Activated naive CD4-positive, alpha-beta T cell treated with anti-CD3 and anti-CD28 coated beads, Interleukin-2, amount 50 U/mL, for 24 hours (primary cell): ENCODE results near the gene MINAR2.
A peak's percentile ranks its signal among the peaks of the same experiment; 100 is the strongest.

ENCODE experiments used
- H3K27ac Mint-ChIP-seq: one replicate; pipeline ENCODE4 v1.8.0; 2021; ENCODE audit warnings: mild to moderate bottlenecking, mixed read lengths
- H3K27me3 Mint-ChIP-seq: one replicate; pipeline ENCODE4 v1.8.0; 2021; ENCODE audit warnings: mixed read lengths
- H3K36me3 Mint-ChIP-seq: one replicate; pipeline ENCODE4 v1.8.0; 2021; ENCODE audit warnings: mixed read lengths
- H3K4me1 Mint-ChIP-seq: one replicate; pipeline ENCODE4 v1.8.0; 2021; ENCODE audit warnings: mixed read lengths
- H3K4me3 Mint-ChIP-seq: one replicate; pipeline ENCODE4 v1.8.0; 2021; ENCODE audit warnings: mild to moderate bottlenecking, mixed read lengths
- H3K9me3 Mint-ChIP-seq: one replicate; pipeline ENCODE4 v1.8.0; 2021; ENCODE audit warnings: mixed read lengths

Gene MINAR2, protein sequence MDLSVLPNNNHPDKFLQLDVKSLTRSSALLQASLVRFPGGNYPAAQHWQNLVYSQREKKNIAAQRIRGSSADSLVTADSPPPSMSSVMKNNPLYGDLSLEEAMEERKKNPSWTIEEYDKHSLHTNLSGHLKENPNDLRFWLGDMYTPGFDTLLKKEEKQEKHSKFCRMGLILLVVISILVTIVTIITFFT

DNA sequence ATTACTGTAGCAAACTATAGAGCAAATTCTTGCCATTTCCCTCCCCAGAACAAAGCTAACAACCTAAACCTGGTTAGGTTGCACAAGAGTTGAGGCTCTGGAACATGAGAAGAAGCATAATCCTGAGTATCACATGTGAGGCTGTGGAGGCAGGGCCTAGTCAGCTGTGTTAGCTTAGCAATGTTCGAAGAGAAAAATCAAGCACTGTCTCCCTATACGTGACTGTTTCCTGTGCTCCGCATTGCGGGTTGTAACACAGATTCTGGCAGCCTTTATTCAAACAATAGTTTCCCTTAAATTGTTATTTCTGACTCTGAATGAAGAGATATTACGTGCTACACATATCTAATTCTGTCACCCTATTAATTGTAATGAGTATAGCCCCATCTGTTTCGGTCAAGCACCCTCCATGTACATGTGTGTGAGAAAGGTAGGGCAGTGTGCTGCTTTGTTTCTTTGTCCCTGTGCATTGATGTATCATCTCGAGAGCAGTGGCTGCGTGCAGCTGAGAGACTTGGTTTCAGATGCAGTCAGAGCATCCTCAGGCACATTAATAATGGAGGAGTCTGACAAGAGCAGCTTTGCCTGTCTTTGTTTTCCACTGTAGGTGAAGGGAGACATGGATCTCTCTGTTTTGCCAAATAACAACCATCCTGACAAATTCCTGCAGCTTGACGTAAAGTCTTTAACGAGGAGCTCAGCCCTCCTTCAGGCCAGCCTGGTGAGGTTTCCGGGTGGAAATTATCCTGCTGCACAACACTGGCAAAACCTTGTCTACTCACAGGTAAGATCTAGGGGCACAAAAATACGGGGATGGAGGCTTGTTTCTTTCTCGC, at the start of gene MINAR2:
Gene MINAR2, plus strand, starts transcription at position 523 of the 836 bp plus-strand sequence. Its CDS starts 97 bp downstream, at position 620.
- Mint-ChIP-seq H3K4me3 (no peak within 1 kb of the TSS), H3K4me1 (no peaks in the 10 kb centered on the region), H3K36me3 (no peaks in the 10 kb centered on the region), H3K9me3 (no peaks in the 10 kb centered on the region), H3K27me3 (peaks cover 2% of the 10 kb centered on the region), H3K27ac (peak within 1 kb of the TSS; percentile 14)

DNA sequence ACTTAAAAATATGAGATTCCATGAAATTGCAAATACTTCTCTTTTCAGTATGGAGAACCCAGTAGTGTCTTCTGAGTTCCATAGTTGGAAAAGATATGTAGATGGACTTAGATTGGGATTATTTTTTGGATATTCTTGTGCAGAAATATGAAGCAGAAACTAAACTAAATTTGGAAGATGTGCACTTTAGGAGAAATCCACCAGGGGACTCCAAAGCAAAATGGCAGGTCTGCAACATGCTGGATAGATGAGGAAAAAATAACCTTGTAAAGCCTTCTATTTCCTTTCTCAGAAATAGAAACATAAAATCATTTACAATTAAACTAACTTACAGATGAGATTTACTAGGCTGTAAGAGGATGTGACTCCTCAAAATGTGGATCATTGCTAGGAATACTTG, 49.2 kb upstream of the MINAR2 start:
- H3K4me3 Mint-ChIP-seq: no peak overlapping the region
- no peaks in the 10 kb centered on the region for H3K4me1 Mint-ChIP-seq
- H3K27ac Mint-ChIP-seq: no peak overlapping the region
- no peaks in the 10 kb centered on the region for H3K36me3 Mint-ChIP-seq
- no peaks in the 10 kb centered on the region for H3K9me3 Mint-ChIP-seq
- no peaks in the 10 kb centered on the region for H3K27me3 Mint-ChIP-seq

DNA sequence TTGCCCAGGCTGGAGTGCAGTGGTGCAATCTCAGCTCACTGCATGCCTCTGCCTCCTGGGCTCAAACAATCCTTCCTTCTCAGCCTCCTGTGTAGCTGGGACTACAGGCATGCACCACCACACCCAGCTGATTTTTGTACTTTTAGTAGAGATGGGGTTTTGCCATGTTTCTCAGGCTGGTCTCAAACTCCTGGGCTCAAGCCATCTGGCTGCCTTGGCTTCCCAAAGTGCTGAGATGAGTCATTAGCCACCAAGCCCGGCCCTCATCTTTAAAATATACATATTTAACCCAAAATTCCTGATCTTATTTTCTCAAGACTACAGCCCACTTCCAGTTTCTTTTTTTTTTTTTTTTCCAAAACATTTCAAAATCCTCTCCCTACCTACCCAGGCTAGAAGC, 31.7 kb upstream of the MINAR2 start:
- H3K9me3 Mint-ChIP-seq: no peaks in the 10 kb centered on the region
- H3K27me3 Mint-ChIP-seq: no peaks in the 10 kb centered on the region
- no peaks in the 10 kb centered on the region for H3K4me1 Mint-ChIP-seq
- no peak overlapping the region for H3K4me3 Mint-ChIP-seq
- no peak overlapping the region for H3K27ac Mint-ChIP-seq
- no peaks in the 10 kb centered on the region for H3K36me3 Mint-ChIP-seq

DNA sequence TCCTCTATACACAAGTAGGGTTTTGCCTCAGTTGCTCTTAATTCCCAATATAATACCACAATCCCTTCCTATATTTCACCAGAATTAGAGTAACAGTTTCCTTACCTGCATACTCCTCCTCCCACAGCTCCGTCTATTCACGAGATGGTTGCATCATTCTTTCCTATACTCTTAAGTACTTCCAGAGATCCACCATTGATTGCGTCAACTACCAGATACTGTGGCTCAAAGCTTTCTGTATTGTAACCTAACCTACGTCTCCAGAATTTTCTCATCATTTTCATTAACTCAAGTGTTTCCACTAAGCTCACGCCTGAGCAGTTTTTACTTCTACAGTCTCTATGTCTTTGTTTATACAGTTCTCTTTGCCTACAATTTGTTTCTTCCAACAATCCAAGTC, 31.2 kb upstream of the MINAR2 start:
- H3K4me1 Mint-ChIP-seq: no peaks in the 10 kb centered on the region
- no peaks in the 10 kb centered on the region for H3K36me3 Mint-ChIP-seq
- H3K27ac Mint-ChIP-seq: no peak overlapping the region
- H3K4me3 Mint-ChIP-seq: no peak overlapping the region
- no peaks in the 10 kb centered on the region for H3K9me3 Mint-ChIP-seq
- no peaks in the 10 kb centered on the region for H3K27me3 Mint-ChIP-seq

DNA sequence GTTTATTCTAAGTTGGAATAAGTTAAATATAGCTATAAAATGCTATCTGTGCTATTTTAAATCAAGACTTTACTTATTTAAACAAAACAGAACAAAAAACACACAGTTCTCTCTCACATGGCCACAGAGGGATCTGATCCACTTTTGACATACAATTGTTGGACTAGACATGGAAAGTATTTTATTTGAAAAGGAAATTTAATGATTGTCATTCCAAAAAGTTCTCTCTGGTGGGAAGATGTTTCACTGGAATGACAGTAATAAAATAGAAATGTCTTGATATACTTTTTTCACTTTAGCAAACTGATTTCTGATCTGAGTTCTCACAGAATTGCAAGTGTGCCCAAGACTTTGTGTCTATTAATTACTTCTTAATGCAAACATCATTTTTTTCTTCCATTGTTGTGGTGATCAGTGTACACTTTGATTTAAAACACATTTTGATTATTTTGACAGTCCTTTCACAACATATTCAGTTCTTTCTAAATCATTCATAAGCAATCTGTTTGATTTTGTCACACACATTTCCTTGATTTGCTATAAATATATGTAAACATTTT, 30.1 kb upstream of the MINAR2 start:
- H3K4me1 Mint-ChIP-seq: no peaks in the 10 kb centered on the region
- no peaks in the 10 kb centered on the region for H3K27me3 Mint-ChIP-seq

DNA sequence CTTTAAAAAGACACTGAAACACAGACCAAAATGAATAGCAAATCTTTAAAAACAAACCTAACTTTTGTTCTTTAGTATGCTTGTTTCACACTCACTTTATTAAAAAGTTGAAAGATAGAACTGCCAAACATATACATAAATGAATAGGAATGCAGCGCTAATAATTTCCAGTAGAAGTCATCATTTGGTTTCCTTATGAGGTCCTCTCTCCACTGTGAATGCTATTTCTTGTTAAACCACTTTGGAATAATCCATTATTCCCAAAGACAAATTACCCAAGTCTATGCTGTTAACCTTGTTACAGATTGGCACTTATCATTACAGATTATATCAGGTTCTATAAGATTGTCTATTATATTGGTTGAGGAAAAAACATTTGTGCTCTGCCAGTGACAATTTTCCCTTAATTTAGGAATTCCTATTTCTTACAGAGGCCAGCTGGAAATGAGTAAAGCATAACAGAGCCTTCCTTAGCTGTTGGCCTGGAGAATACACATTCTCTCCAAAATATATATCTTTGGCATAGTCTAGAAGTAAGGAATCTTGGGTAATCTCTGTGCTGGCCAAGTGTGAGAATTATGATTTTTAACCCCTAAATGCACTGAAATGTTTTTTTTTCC, 29.3 kb upstream of the MINAR2 start:
- no peaks in the 10 kb centered on the region for H3K27me3 Mint-ChIP-seq
- no peak overlapping the region for H3K27ac Mint-ChIP-seq
- H3K4me1 Mint-ChIP-seq: no peaks in the 10 kb centered on the region
- no peaks in the 10 kb centered on the region for H3K9me3 Mint-ChIP-seq
- no peaks in the 10 kb centered on the region for H3K36me3 Mint-ChIP-seq
- no peak overlapping the region for H3K4me3 Mint-ChIP-seq

More for the DNA sequence above, 30.1 kb upstream of the MINAR2 start:
- H3K9me3 Mint-ChIP-seq: no peaks in the 10 kb centered on the region
- no peaks in the 10 kb centered on the region for H3K36me3 Mint-ChIP-seq
- no peak overlapping the region for H3K27ac Mint-ChIP-seq
- H3K4me3 Mint-ChIP-seq: no peak overlapping the region

DNA sequence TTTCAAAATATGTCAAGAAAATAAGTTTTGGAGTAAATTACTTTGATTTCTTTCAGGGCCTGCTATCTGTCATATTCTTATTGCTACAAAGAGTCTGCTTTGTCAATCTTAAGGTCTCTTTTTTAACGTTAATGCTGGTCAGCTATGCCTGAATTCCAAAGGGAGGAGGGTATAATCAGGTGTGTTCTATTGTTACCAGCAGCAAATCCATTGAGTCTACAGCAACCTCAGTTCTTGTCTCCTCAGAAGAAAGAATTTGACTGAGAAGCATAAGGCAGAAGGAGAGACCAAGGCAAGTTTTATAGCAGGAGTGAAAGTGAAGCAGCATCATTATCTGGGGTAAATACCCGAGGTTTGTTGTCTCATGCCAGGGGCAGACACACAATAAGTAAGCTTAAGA, 23.7 kb upstream of the MINAR2 start:
- Mint-ChIP-seq H3K27ac (no peak overlapping the region), H3K36me3 (no peaks in the 10 kb centered on the region), H3K9me3 (no peaks in the 10 kb centered on the region), H3K27me3 (no peaks in the 10 kb centered on the region), H3K4me3 (no peak overlapping the region), H3K4me1 (no peaks in the 10 kb centered on the region)

DNA sequence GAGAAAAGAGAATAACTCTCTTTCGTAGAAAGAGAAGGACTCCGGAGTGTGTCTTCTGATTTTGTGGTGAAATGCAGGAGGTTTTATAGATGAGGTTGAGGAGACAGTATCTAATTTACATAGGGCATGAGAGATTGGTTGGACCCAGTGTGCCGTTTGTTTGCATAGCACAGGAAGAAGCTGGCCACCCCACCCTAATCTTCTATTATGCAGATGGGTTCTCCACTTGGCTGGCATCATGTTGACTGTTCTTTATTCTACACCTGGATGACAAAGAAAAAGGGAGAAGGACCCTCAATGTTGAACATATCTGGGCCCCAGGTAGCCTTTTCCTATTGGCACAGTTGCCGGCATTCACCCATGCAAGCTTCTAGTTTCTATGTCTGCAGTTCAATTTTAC, 23.2 kb upstream of the MINAR2 start:
- Mint-ChIP-seq H3K27me3 (no peaks in the 10 kb centered on the region), H3K27ac (no peak overlapping the region), H3K4me3 (no peak overlapping the region), H3K36me3 (no peaks in the 10 kb centered on the region), H3K4me1 (no peaks in the 10 kb centered on the region), H3K9me3 (no peaks in the 10 kb centered on the region)

DNA sequence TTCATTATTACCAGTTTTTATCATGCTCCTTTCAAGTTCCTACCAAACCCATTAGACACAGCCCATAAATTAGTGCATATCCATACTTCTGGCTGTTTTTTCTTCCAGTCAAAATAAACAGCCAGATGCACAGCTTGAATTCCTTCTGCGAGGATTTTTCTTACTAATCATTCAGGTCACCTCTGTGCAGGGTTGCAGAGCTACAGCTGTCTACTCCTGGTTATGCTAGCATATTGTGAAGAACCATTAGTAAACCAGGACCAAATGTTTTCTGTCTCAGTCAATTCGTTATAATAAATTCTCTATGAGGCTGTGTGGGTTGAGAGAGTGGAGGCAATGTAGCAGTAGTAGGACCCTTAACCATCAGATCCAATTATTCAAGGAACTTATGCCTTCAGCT, 8.1 kb upstream of the MINAR2 start:
- no peak overlapping the region for H3K27ac Mint-ChIP-seq
- H3K36me3 Mint-ChIP-seq: no peaks in the 10 kb centered on the region
- no peak overlapping the region for H3K4me3 Mint-ChIP-seq
- no peaks in the 10 kb centered on the region for H3K9me3 Mint-ChIP-seq
- H3K4me1 Mint-ChIP-seq: no peaks in the 10 kb centered on the region
- no peaks in the 10 kb centered on the region for H3K27me3 Mint-ChIP-seq

DNA sequence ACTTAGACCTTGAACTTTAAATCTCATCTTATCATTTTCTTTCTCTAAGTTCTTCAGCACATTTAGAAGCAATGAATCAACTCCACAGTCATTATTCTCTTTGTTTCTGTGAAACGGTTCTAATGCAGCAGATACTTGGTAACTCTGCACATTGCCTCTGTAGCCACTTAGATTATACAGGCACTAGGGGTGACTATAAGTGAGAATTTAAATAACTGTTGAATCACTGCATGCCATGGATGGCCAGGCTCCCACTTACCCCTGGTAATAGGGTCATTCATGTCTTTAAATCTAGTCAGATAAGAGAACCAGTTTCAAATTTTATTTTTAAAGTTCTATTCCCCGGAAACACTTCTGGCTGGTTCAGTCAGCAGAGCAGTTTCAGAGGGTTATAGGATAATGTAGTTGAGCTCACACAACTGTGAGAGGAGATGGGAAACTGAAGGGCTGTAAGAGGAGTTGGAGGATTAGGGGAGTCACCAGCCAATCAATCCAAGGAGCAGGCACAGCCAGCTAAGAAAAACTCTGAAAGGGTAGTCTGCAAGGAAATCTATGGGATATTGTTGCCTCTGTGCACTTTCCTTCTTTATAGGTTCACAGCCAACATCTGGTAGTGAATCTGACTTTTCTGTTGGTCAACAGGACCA, 4.2 kb upstream of the MINAR2 start:
- Mint-ChIP-seq H3K27me3 (no peaks in the 10 kb centered on the region), H3K4me1 (no peaks in the 10 kb centered on the region), H3K9me3 (no peaks in the 10 kb centered on the region), H3K36me3 (no peaks in the 10 kb centered on the region), H3K4me3 (no peak overlapping the region), H3K27ac (no peak overlapping the region)

DNA sequence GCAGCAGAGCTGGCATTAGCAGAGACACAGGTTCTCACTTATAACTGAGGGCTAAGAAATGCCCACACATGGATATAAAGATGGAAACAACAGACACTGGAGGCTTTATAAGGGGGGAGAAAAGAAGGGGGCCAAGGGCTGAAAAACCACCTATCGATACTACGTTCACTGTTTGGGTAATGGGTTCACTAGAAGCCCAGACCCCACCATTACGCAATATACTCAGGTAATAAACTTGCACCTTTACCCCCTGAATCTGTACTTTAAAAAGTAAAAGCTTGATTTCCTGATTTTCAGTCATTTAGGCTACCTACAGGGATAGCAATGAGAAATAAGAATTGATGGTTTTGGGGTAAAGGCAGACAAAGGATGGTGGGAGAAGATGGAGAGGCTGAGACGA, 1.9 kb upstream of the MINAR2 start:
- no peak overlapping the region for H3K27ac Mint-ChIP-seq
- no peak overlapping the region for H3K4me3 Mint-ChIP-seq
- no peaks in the 10 kb centered on the region for H3K9me3 Mint-ChIP-seq
- H3K27me3 Mint-ChIP-seq: no peaks in the 10 kb centered on the region
- H3K36me3 Mint-ChIP-seq: no peaks in the 10 kb centered on the region
- H3K4me1 Mint-ChIP-seq: no peaks in the 10 kb centered on the region

DNA sequence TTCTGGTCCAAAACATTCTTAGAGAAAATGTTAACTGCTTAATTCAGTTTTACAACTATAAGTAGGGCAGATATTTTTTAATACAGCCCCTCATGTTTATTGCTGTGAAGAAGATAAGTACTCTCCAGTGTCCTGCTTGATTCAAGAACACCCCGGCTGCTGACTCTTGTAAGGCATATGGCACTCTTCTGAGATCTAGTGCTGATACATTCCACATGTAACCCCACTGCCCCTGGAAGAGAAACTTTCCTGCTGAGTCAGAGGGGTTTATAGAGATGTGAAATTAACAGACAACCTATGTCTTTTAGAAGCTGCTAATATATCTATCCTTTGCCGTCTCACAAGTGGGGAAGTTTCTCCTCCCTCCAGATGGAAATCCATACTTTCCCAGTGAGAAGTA, 1.0 kb upstream of the MINAR2 start:
- no peaks in the 10 kb centered on the region for H3K4me1 Mint-ChIP-seq
- H3K36me3 Mint-ChIP-seq: no peaks in the 10 kb centered on the region
- H3K27me3 Mint-ChIP-seq: no peaks in the 10 kb centered on the region
- no peak overlapping the region for H3K4me3 Mint-ChIP-seq
- no peaks in the 10 kb centered on the region for H3K9me3 Mint-ChIP-seq
- no peak overlapping the region for H3K27ac Mint-ChIP-seq

DNA sequence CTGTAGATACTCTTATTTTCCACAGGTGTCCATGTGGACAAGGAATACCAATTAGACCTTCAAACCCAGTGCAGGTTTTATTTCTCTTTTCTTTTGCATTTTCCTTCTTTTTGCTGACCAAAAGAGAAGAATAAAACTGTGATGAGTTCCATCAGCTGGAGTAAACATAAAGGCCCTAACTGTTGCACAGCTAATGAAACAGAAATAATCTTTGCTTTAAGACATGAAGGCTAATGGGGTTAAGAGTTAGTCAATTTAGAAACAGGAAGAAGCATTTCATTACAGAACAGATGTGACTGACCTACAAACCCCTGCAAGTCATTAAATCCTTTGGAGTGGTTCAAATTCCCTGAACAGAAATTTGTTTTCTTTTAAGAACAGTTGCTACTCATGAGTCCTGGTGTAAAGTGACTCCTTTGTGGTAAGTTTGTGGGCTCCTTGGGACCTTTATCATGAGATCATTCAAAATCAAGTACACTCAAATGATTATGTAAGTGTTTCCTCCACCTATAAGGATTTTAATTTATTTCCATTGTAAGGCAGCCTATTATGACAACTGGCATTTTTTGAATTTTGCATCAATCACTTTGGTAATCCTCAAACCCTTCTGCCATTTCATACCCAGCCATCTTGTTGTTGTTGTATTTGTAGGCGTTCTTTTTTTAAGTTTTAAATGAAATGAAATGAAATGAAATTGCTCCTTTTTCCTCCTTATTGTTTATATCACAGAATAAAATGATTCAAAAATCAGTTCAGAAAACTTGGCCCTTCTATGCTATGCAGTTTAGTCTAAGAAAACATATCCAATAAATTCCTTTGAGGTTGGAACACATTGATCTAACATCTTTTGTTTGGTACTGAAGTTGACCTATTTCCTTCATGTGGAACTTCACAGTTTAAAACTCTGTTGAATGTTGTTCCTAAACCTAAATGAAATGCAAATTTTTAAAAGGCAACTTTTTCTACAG, 1.3 kb downstream of the MINAR2 start:
- H3K27me3 Mint-ChIP-seq: peaks cover 2% of the 10 kb centered on the region
- H3K9me3 Mint-ChIP-seq: no peaks in the 10 kb centered on the region
- no peaks in the 10 kb centered on the region for H3K4me1 Mint-ChIP-seq
- H3K4me3 Mint-ChIP-seq: no peak overlapping the region
- H3K36me3 Mint-ChIP-seq: no peaks in the 10 kb centered on the region
- H3K27ac Mint-ChIP-seq: peak overlapping the region; percentile 14

DNA sequence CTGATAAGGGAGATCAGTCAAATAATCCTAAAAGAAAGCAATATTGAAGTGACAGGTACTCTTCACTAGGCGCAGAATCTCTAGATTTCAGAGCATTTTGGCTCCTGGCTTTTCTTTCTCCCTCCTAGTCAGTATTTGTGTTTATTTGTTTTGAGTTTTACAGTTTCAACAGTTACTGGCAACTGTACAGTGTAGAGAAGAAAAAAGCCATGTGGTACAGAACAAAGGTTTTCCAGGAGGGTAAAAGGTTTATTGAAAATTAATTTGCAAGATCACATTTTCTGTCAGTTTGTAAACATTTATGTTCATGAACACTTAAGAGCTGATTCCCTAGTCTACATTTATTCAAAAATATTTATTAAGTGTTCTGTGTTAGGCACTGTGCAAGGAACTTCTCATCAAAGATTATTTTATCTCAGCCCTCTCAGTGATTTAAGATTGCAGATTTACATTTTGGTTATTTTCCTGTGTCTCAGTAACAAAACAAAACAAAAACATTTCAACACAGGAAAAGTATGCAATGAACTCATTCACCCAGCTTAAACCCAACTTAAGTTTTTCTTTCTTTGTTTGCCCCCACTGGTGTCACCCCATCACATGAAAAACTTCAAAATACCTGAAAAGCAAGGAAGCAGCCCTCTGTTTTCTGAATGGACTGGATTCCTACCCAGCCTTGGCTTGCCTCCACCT, 12.9 kb downstream of the MINAR2 start:
- Mint-ChIP-seq H3K27me3 (peaks cover 8% of the 10 kb centered on the region), H3K9me3 (no peaks in the 10 kb centered on the region), H3K4me3 (no peak overlapping the region), H3K27ac (no peak overlapping the region), H3K4me1 (no peaks in the 10 kb centered on the region), H3K36me3 (no peaks in the 10 kb centered on the region)
